ENCODE data around the gene SLC5A2. TPM values are rescaled to one million over a fixed set of nuclear protein-coding genes. Genes with fewer than 3 reads are reported as not detected.

The SLC5A2 gene
- total RNA-seq, 1 donor from 2014 or later, result 0.36 TPM

DNA sequence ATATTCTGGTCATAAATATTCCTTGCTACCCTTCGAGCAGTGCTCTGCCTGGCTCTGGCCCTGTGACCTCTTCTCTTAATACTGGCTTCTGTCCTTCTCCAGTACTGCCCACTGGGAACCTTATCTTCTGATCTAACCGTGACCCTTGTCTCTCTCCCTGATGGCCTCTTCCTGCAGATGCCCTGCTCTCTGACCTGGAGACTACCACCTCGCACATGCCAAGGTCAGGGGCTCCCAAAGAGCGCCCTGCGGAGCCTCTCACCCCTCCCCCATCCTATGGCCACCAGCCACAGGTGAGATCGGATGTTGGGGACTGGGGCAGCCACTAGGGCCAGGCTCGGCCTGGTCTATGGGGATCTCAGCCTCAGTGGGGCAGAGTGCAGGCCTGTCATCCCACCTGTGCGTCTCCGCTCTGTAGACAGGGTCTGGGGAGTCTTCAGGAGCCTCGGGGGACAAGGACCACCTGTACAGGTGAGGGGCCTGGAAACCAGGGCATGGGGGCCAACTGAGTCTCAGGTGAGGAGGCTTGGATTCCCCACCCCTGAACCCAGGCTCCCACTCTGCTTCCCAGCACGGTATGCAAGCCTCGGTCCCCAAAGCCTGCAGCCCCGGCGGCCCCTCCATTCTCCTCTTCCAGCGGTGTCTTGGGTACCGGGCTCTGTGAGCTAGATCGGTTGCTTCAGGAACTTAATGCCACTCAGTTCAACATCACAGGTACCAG is 9.5 kb upstream of the SLC5A2 start:
- Mint-ChIP-seq H3K4me1 (peaks cover 33% of the 10 kb centered on the region), H3K4me3 (peak overlapping the region; percentile 78), H3K27me3 (ENCODE audit: low read depth) (peaks cover 48% of the 10 kb centered on the region), H3K27ac (peak overlapping the region; percentile 71), H3K9me3 (no peaks in the 10 kb centered on the region), H3K36me3 (peaks cover 6% of the 10 kb centered on the region)
- TF ChIP-seq, protein P1, sequence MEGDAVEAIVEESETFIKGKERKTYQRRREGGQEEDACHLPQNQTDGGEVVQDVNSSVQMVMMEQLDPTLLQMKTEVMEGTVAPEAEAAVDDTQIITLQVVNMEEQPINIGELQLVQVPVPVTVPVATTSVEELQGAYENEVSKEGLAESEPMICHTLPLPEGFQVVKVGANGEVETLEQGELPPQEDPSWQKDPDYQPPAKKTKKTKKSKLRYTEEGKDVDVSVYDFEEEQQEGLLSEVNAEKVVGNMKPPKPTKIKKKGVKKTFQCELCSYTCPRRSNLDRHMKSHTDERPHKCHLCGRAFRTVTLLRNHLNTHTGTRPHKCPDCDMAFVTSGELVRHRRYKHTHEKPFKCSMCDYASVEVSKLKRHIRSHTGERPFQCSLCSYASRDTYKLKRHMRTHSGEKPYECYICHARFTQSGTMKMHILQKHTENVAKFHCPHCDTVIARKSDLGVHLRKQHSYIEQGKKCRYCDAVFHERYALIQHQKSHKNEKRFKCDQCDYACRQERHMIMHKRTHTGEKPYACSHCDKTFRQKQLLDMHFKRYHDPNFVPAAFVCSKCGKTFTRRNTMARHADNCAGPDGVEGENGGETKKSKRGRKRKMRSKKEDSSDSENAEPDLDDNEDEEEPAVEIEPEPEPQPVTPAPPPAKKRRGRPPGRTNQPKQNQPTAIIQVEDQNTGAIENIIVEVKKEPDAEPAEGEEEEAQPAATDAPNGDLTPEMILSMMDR (IDR thresholded peaks at IDR 0.05; ENCODE audit: unreplicated experiment), result no peak
- no peak for DNase-seq (ENCODE audit: low spot score in 2 of 2, unreplicated experiment in 2 of 2)

DNA sequence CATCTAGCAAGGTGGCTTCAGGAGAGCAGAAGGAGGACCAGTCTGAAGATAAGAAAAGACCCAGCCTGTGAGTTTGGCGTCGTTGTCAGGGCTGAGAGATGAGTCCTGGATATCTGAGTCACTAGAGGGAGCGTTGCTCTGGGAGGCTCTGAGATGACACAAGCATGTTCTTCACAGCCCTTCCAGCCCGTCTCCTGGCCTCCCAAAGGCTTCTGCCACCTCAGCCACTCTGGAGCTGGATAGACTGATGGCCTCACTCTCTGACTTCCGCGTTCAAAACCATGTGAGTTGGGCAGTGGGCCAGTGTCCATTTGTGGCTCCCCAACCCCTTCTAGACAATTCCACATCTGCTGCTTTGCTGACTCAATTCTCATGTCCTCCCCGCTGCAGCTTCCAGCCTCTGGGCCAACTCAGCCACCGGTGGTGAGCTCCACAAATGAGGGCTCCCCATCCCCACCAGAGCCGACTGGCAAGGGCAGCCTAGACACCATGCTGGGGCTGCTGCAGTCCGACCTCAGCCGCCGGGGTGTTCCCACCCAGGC is 8.7 kb upstream of the SLC5A2 start:
- peaks cover 53% of the 10 kb centered on the region for H3K27me3 Mint-ChIP-seq (ENCODE audit: low read depth)
- no peaks in the 10 kb centered on the region for H3K9me3 Mint-ChIP-seq
- no peak for DNase-seq (ENCODE audit: low spot score in 2 of 2, unreplicated experiment in 2 of 2)
- peaks cover 6% of the 10 kb centered on the region for H3K36me3 Mint-ChIP-seq
- H3K4me3 Mint-ChIP-seq, result no peak overlapping the region
- TF ChIP-seq, protein P1 (IDR thresholded peaks at IDR 0.05; ENCODE audit: unreplicated experiment), result no peak
- H3K27ac Mint-ChIP-seq, result no peak overlapping the region
- peaks cover 33% of the 10 kb centered on the region for H3K4me1 Mint-ChIP-seq

DNA sequence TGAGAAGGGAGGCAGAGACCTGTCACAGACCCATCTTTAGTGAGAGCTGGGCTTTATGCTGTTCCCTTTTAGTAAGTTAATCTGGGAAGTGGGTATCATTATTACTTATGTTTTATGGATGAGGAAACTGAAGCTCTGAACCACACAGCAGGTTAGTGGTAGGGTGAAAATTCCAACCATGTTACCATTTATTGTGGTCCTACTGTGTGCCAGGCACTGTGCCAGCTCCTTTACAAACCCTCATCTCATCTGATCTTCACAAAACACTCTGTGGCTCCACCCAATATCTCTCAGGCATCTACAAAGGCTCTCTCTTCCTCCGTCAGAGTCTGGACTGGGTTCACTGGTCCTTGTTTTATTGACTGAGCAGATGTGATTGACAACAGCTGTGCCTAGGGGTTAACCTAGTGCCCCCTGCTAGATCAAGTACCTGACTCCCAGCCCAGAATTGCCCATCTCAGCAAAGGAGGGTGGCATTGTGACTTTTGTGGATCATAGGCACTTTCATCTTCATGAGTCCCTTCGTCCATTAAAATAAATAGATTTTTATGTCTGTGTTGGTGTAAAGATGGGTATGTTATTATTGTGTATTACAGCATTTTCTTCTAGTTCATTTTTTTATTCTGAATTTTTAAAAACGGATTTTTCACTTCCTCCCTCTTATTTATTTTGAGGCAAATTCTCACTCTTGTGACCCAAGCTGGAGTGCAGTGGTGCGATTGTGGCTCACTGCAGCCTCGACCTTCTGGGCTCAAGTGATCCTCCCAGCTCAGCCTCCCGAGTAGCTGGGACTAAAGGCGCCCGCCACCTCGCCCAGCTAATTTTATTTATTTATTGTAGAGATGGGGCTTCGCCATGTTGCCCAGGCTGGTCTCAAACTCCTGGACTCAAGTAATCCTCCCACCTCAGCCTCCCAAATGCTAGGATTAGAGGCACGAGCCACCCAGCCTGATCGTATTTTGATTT is 7.9 kb upstream of the SLC5A2 start:
- H3K27ac Mint-ChIP-seq, result no peak overlapping the region
- TF ChIP-seq, protein P1 (IDR thresholded peaks at IDR 0.05; ENCODE audit: unreplicated experiment), result no peak
- peaks cover 6% of the 10 kb centered on the region for H3K36me3 Mint-ChIP-seq
- no peaks in the 10 kb centered on the region for H3K9me3 Mint-ChIP-seq
- peaks cover 57% of the 10 kb centered on the region for H3K27me3 Mint-ChIP-seq (ENCODE audit: low read depth)
- H3K4me3 Mint-ChIP-seq, result no peak overlapping the region
- peaks cover 33% of the 10 kb centered on the region for H3K4me1 Mint-ChIP-seq
- no peak for DNase-seq (ENCODE audit: low spot score in 2 of 2, unreplicated experiment in 2 of 2)

DNA sequence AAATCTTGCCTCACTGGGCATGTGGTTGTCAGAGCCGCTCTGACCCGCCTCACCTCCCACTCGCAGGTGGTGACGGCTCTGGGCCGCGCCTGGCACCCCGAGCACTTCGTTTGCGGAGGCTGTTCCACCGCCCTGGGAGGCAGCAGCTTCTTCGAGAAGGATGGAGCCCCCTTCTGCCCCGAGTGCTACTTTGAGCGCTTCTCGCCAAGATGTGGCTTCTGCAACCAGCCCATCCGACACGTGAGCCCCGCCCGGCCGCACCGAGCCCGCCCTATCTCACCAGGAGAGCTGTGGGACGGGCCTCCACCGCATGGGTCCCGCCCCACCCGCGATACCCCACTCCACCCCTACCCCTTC is 7.0 kb upstream of the SLC5A2 start:
- no peak for DNase-seq (ENCODE audit: low spot score in 2 of 2, unreplicated experiment in 2 of 2)
- peaks cover 62% of the 10 kb centered on the region for H3K27me3 Mint-ChIP-seq (ENCODE audit: low read depth)
- H3K4me3 Mint-ChIP-seq, result peak overlapping the region; percentile 61
- H3K4me1 Mint-ChIP-seq, result peaks cover 33% of the 10 kb centered on the region
- H3K27ac Mint-ChIP-seq, result no peak overlapping the region
- TF ChIP-seq, protein P1 (IDR thresholded peaks at IDR 0.05; ENCODE audit: unreplicated experiment), result no peak
- no peaks in the 10 kb centered on the region for H3K9me3 Mint-ChIP-seq
- peaks cover 6% of the 10 kb centered on the region for H3K36me3 Mint-ChIP-seq

DNA sequence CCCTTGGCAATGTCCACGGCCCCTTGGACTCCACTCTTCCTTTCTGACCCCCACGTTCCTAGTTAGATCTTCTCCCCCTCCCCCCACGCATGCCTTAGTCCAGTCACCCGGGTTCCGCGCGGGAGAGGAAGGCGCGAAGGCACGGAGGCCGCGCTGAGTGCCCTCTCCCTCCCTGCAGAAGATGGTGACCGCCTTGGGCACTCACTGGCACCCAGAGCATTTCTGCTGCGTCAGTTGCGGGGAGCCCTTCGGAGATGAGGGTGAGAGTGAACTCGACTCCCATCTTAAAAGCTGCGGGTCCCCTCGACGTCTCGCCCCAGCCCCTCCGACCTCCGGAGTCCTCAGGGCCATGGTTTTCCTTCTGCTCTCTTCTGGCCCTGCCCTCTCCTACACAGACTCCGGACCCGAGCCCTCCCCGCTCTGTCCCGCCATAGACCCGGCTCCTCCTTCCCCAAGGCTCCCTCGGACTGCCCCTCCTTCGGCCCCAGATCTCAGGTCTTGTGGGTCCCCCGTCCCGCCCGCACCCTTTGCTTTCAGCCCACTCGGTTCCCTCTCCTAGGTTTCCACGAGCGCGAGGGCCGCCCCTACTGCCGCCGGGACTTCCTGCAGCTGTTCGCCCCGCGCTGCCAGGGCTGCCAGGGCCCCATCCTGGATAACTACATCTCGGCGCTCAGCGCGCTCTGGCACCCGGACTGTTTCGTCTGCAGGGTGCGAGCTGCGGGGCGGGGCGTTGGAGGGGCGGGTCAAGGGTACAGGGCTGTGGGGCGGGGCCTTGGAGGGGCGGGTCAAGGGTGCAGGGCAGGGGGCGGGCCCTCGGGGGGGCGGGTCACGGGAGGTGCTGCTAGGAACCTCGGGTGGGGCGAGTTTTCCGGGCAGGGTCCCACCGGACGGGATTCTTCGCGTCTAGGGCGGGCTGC is 6.4 kb upstream of the SLC5A2 start:
- Mint-ChIP-seq H3K9me3 (no peaks in the 10 kb centered on the region), H3K36me3 (peaks cover 6% of the 10 kb centered on the region), H3K4me1 (peaks cover 26% of the 10 kb centered on the region), H3K27me3 (ENCODE audit: low read depth) (peaks cover 64% of the 10 kb centered on the region), H3K27ac (no peak overlapping the region), H3K4me3 (peak overlapping the region; percentile 61)
- TF ChIP-seq, protein P1 (IDR thresholded peaks at IDR 0.05; ENCODE audit: unreplicated experiment), result no peak
- DNase-seq (ENCODE audit: low spot score in 2 of 2, unreplicated experiment in 2 of 2), result no peak

All from mesothelial cell of epicardium (in vitro differentiated cells).